GM23248 (cell line): ENCODE results near the gene FAM13C.

Source experiments
- EZH2 ChIP-seq: fragments of 200-600 bp; sonication (generic); IDR thresholded peaks from 2 replicates; pipeline ENCODE4 v1.6.1; 2018; ENCODE audit warnings: antibody characterized with exemption, mild to moderate bottlenecking; ENCODE audit not compliant: insufficient read depth, poor library complexity, severe bottlenecking
- EZH2phosphoT487 ChIP-seq: fragments of 200-600 bp; sonication (generic); IDR thresholded peaks from 2 replicates; pipeline ENCODE4 v1.6.1; 2018; ENCODE audit warnings: antibody characterized with exemption, moderate library complexity, mild to moderate bottlenecking, low read depth; ENCODE audit not compliant: insufficient read depth

GRCh38 chr10:59324597-59324996 is 37.8 kb downstream of the FAM13C start:
- TF ChIP-seq EZH2 (no peak), EZH2phosphoT487 (no peak)
